RWPE2 (cell line): ENCODE measurements around the gene TJP2.

Experiments used
- ATAC-seq: fragments of 200-7000 bp; cut with Tn5 transposase; 3 replicates; pipeline ENCODE4 v1.9.1; 2021; ENCODE audit warnings: low read depth
- DNase-seq: peaks from one replicate; pipeline ENCODE4 v3.0.0-alpha.2; 2020; ENCODE audit warnings: low spot score
- H3K27ac ChIP-seq: fragments of 450-650 bp; 2 replicates; pipeline ENCODE4 v1.5.1; 2017; ENCODE audit warnings: mild to moderate bottlenecking; ENCODE audit not compliant: poor library complexity, severe bottlenecking
- H3K27me3 ChIP-seq: fragments of 250-450 bp; sonication (Bioruptor Pico); 2 replicates; pipeline ENCODE4 v1.5.1; 2021; ENCODE audit warnings: mild to moderate bottlenecking, moderate library complexity; ENCODE audit not compliant: insufficient read depth, poor library complexity, severe bottlenecking
- H3K36me3 ChIP-seq: fragments of 250-450 bp; sonication (Bioruptor Pico); 2 replicates; pipeline ENCODE4 v1.5.1; 2020; ENCODE audit warnings: low read depth, mild to moderate bottlenecking, moderate library complexity
- H3K4me1 ChIP-seq: fragments of 250-450 bp; sonication (Bioruptor Pico); 2 replicates; pipeline ENCODE4 v1.5.1; 2021; ENCODE audit warnings: mild to moderate bottlenecking, moderate library complexity; ENCODE audit not compliant: insufficient read depth, poor library complexity, severe bottlenecking
- H3K4me3 ChIP-seq: fragments of 250-450 bp; sonication (Bioruptor Pico); 2 replicates; pipeline ENCODE4 v1.5.1; 2021; ENCODE audit warnings: mild to moderate bottlenecking, moderate library complexity; ENCODE audit not compliant: severe bottlenecking
- H3K9me3 ChIP-seq: fragments of 250-450 bp; sonication (Bioruptor Pico); 2 replicates; pipeline ENCODE4 v1.5.1; 2021; ENCODE audit warnings: mild to moderate bottlenecking, moderate library complexity; ENCODE audit not compliant: severe bottlenecking
- CTCF ChIP-seq: fragments of 450-650 bp; IDR thresholded peaks from one replicate; pipeline ENCODE4 v1.5.1; 2017; ENCODE audit warnings: mild to moderate bottlenecking, moderate library complexity; ENCODE audit not compliant: poor library complexity, severe bottlenecking

TJP2 gene

GRCh38 chr9:69173891-69174615 lies at the start of gene TJP2:
Gene TJP2 (plus strand): TSS chr9:69174277. CDS start chr9:69174373, 96 bp downstream.
- H3K27ac ChIP-seq: peak within 1 kb of the TSS; percentile 96

GRCh38 chr9:69130456-69131441 lies 43.3 kb upstream of the TJP2 start:
- TF ChIP-seq CTCF: no peak
- H3K4me1 ChIP-seq: peaks cover 37% of the 10 kb centered on the region
- DNase-seq (no peak), ATAC-seq (peak; percentile 28)
- no peak overlapping the region for H3K4me3 ChIP-seq
- peaks cover 6% of the 10 kb centered on the region for H3K36me3 ChIP-seq
- H3K27ac ChIP-seq: peak overlapping the region; percentile 89
- no peaks in the 10 kb centered on the region for H3K27me3 ChIP-seq
- H3K9me3 ChIP-seq: no peaks in the 10 kb centered on the region

More at GRCh38 chr9:69173891-69174615, at the start of gene TJP2:
- no peak for TF ChIP-seq CTCF
- H3K27me3 ChIP-seq: no peaks in the 10 kb centered on the region
- H3K9me3 ChIP-seq: no peaks in the 10 kb centered on the region
- ATAC-seq: peak; percentile 13
- H3K36me3 ChIP-seq: no peaks in the 10 kb centered on the region
- H3K4me1 ChIP-seq: peaks cover 79% of the 10 kb centered on the region
- DNase-seq: peak; percentile 85
- H3K4me3 ChIP-seq: peak within 1 kb of the TSS; percentile 63

GRCh38 chr9:69131682-69132081 lies 42.4 kb upstream of the TJP2 start:
- H3K4me1 ChIP-seq: peaks cover 44% of the 10 kb centered on the region
- no peaks in the 10 kb centered on the region for H3K27me3 ChIP-seq
- DNase-seq (peak; percentile 73), ATAC-seq (peak; percentile 96)
- H3K27ac ChIP-seq: peak overlapping the region; percentile 89
- H3K4me3 ChIP-seq: no peak overlapping the region
- no peaks in the 10 kb centered on the region for H3K9me3 ChIP-seq
- peaks cover 6% of the 10 kb centered on the region for H3K36me3 ChIP-seq
- TF ChIP-seq CTCF: no peak

GRCh38 chr9:69132361-69132760 lies 41.7 kb upstream of the TJP2 start:
- peaks cover 6% of the 10 kb centered on the region for H3K36me3 ChIP-seq
- no peak for TF ChIP-seq CTCF

More at GRCh38 chr9:69132361-69132760, 41.7 kb upstream of the TJP2 start:
- Histone ChIP-seq H3K27me3 (no peaks in the 10 kb centered on the region), H3K9me3 (no peaks in the 10 kb centered on the region), H3K4me3 (no peak overlapping the region), H3K4me1 (peaks cover 44% of the 10 kb centered on the region), H3K27ac (peak overlapping the region; percentile 89)
- no peak for DNase-seq
- no peak for ATAC-seq
